Measurements from ENCODE around the gene PLIN3.
"Not testable (repeated sequence)": the region's sequence is repeated elsewhere in the genome, so short reads cannot be mapped to it uniquely, and the experiment has no call there.

The PLIN3 gene

GRCh38 chr19:4811328-4812131, 55.9 kb downstream of the PLIN3 start:
- DNase-seq (ENCODE audit: low read depth): peak; percentile 19

- no peak for DNase-seq (ENCODE audit: low read depth)
These were observed 60.3 kb downstream of the PLIN3 start for GRCh38 chr19:4807188-4807587.

- DNase-seq (ENCODE audit: low read depth): no peak
These were observed 61.1 kb downstream of the PLIN3 start for GRCh38 chr19:4806384-4806783.

GRCh38 chr19:4805140-4805539, 62.3 kb downstream of the PLIN3 start:
- DNase-seq (ENCODE audit: low read depth): not testable (repeated sequence)

GRCh38 chr19:4803736-4804695, 63.5 kb downstream of the PLIN3 start:
- DNase-seq (ENCODE audit: low read depth): no peak

DNA sequence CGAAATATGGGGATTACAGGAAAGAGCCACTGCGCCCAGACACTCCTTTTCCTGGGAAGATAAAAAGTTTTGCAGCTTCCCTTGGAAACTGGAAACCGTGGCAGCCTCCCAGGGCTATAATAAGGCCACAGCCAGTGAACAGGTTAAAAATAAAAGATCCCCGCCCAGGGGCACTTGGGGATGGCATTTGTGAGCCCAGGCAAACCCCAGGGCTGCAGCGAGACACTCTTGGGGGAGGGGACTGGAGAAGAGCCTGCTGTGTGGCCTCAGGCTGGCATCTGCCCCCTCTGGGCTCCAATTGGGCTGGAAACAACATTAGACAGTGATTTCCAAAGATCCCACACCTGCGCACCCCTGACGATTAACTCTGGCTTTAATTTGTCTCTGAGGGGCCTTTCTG, 64.8 kb downstream of the PLIN3 start:
- no peak for DNase-seq (ENCODE audit: low read depth)

- no peak for DNase-seq (ENCODE audit: low read depth)
These were observed 66.3 kb downstream of the PLIN3 start for GRCh38 chr19:4801085-4801619.

DNA sequence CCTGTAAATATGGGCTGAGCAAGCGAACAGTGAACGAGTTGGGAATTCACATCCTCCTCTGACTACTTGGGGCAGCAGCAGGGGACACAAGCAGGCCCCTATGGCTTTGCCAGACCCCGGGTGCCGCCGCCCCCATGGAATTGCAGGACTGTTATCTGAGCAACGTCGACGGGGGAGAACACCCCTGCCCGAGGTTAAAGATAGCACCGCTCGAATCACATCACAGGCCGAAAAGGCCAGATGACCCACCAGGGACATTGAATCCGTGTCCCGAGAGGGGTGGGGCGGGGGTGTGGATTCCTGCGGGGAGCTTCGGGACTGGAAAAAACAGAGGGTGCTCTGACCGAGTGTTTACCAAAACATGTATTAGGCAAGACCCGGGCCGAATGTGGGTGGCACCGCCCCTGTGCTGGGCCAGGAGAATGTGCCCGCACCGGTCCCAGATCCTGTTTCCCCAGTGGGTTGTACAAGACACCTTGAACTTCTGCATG, 66.8 kb downstream of the PLIN3 start:
- DNase-seq (ENCODE audit: low read depth): no peak

- DNase-seq (ENCODE audit: low read depth): no peak
These were observed 72.1 kb downstream of the PLIN3 start for GRCh38 chr19:4795400-4795799.

GRCh38 chr19:4794971-4795370, 72.5 kb downstream of the PLIN3 start:
- no peak for DNase-seq (ENCODE audit: low read depth)

DNA sequence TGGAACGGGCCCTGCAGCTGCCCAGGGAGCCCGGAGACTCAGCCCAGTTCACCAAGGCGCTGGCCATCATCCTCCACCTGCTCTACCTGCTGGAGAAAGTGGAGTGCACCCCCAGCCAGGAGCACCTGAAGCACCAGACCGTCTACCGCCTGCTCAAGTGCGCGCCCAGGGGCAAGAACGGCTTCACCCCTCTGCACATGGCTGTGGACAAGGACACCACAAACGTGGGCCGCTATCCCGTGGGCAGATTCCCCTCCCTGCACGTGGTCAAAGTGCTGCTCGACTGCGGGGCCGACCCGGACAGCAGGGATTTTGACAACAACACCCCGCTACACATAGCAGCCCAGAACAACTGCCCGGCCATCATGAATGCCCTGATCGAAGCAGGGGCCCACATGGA, 74.2 kb downstream of the PLIN3 start:
- DNase-seq (ENCODE audit: low read depth): not testable (repeated sequence)

DNA sequence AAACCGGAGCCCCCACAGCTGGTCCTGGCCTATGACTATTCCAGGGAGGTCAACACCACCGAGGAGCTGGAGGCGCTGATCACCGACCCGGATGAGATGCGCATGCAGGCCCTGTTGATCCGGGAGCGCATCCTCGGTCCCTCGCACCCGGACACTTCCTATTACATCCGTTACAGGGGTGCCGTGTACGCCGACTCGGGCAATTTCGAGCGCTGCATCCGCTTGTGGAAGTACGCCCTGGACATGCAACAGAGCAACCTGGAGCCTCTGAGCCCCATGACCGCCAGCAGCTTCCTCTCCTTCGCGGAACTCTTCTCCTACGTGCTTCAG, 74.6 kb downstream of the PLIN3 start:
- not testable (repeated sequence) for DNase-seq (ENCODE audit: low read depth)

DNA sequence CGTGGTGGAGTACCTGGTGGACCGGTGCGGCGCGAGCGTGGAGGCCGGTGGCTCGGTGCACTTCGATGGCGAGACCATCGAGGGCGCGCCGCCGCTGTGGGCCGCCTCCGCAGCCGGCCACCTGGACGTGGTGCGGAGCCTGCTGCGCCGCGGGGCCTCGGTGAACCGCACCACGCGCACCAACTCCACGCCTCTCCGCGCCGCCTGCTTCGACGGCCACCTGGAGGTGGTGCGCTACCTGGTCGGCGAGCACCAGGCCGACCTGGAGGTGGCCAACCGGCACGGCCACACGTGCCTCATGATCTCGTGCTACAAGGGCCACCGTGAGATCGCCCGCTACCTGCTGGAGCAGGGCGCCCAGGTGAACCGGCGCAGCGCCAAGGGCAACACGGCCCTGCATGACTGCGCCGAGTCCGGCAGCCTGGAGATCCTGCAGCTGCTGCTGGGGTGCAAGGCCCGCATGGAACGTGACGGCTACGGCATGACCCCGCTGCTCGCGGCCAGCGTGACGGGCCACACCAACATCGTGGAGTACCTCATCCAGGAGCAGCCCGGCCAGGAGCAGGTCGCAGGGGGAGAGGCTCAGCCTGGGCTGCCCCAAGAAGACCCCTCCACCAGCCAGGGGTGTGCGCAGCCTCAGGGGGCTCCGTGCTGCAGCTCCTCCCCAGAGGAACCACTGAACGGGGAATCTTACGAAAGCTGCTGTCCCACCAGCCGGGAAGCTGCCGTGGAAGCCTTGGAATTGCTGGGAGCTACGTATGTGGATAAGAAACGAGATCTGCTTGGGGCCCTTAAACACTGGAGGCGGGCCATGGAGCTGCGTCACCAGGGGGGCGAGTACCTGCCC, 75.2 kb downstream of the PLIN3 start:
- not testable (repeated sequence) for DNase-seq (ENCODE audit: low read depth)

- DNase-seq (ENCODE audit: low read depth): peak; percentile 100
These were observed 76.1 kb downstream of the PLIN3 start, which contains the start of gene FEM1A for GRCh38 chr19:4791183-4792018. FEM1A (plus strand) TSS chr19:4791734; CDS start chr19:4791855, 121 bp downstream.
